ENCODE data around the gene STK31. TPM values are rescaled to one million over a fixed set of nuclear protein-coding genes. Genes with fewer than 3 reads are reported as not detected.
"Not testable (repeated sequence)": the region's sequence is repeated elsewhere in the genome, so short reads cannot be mapped to it uniquely, and the experiment has no call there.

Gene STK31
- total RNA-seq, 2 donors from 2014 or later: 1.4 to 1.6 TPM

DNA sequence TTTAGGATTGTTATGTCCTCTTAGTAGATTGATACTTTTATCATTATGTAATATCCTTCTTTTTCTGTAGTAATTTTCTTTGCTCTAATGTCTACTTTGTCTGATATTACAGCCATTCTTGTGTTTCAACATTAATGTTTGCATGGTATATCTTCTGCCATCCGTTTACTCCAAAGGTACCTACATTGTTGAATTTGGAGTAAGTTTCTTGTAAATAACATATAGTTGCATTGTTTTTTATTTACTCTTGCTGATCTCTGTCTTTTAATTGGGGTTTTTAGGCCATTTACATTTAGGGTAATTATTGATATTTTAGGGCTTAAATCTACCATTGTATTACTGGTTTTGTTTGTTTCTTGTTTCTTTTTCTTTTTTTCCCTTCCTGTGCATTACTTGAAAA is 100.1 kb downstream of the STK31 start:
- Mint-ChIP-seq H3K27ac (no peak overlapping the region), H3K4me3 (no peak overlapping the region), H3K36me3 (ENCODE audit: low read depth) (no peaks in the 10 kb centered on the region), H3K9me3 (peaks cover 29% of the 10 kb centered on the region), H3K4me1 (peaks cover 9% of the 10 kb centered on the region), H3K27me3 (ENCODE audit: insufficient read depth) (no peaks in the 10 kb centered on the region)
- TF ChIP-seq, protein P1, sequence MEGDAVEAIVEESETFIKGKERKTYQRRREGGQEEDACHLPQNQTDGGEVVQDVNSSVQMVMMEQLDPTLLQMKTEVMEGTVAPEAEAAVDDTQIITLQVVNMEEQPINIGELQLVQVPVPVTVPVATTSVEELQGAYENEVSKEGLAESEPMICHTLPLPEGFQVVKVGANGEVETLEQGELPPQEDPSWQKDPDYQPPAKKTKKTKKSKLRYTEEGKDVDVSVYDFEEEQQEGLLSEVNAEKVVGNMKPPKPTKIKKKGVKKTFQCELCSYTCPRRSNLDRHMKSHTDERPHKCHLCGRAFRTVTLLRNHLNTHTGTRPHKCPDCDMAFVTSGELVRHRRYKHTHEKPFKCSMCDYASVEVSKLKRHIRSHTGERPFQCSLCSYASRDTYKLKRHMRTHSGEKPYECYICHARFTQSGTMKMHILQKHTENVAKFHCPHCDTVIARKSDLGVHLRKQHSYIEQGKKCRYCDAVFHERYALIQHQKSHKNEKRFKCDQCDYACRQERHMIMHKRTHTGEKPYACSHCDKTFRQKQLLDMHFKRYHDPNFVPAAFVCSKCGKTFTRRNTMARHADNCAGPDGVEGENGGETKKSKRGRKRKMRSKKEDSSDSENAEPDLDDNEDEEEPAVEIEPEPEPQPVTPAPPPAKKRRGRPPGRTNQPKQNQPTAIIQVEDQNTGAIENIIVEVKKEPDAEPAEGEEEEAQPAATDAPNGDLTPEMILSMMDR (conservative IDR thresholded peaks at IDR 0.05): no peak
- Histone ChIP-seq H3K36me3 (ENCODE audit: control insufficient read depth, insufficient read depth, low read length) (no peaks in the 10 kb centered on the region), H3K27ac (ENCODE audit: low read depth, low read length) (no peak overlapping the region), H3K4me3 (ENCODE audit: low read length) (no peak overlapping the region), H3K27me3 (ENCODE audit: control insufficient read depth, insufficient read depth, low read length, poor library complexity, severe bottlenecking) (no peaks in the 10 kb centered on the region), H3K4me1 (ENCODE audit: control insufficient read depth, insufficient read depth, low read length) (no peaks in the 10 kb centered on the region), H3K9me3 (ENCODE audit: control insufficient read depth, low read length) (peaks cover 25% of the 10 kb centered on the region), H3K9ac (ENCODE audit: extremely low read depth, low read length, poor library complexity, severe bottlenecking) (no peak overlapping the region)
- WGBS, 2 experiments (ENCODE audit: insufficient coverage in 1 of 2, insufficient read length in 1 of 2): 92% methylated on average over 1 of the region's 1 CpG; no CpG with 5 or more reads in 1 of the 2 experiments
- no peak for DNase-seq

DNA sequence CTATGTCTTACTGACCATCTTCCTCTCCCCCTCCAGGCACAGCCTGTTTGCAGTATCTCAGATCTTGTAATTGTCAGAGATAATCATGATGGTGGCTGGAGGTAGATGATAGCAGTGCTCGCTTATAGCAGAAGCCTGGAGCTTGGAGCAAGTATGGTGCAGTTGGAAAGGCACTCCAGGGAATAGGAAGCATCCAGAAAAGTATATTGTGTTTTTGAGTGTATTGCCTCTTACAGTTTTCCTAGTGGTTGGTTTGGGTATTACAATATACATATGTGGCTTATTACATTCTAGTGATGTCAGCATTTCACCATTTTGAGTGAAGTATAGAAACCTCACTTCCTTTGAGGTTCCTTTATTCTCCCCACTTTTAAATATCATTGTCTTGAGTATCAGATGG is 101.5 kb downstream of the STK31 start:
- H3K9me3 ChIP-seq (ENCODE audit: control insufficient read depth, low read length): peaks cover 25% of the 10 kb centered on the region
- Mint-ChIP-seq H3K27ac (no peak overlapping the region), H3K27me3 (ENCODE audit: insufficient read depth) (no peaks in the 10 kb centered on the region), H3K36me3 (ENCODE audit: low read depth) (no peaks in the 10 kb centered on the region), H3K4me1 (peaks cover 9% of the 10 kb centered on the region), H3K4me3 (no peak overlapping the region), H3K9me3 (peaks cover 25% of the 10 kb centered on the region)
- peak overlapping the region; percentile 30 for H3K4me3 ChIP-seq (ENCODE audit: low read length)
- no peak for DNase-seq
- no peaks in the 10 kb centered on the region for H3K4me1 ChIP-seq (ENCODE audit: control insufficient read depth, insufficient read depth, low read length)
- WGBS, 2 experiments (ENCODE audit: insufficient coverage in 1 of 2, insufficient read length in 1 of 2): 80 to 96% methylated on average over 1 of the region's 1 CpG
- H3K27me3 ChIP-seq (ENCODE audit: control insufficient read depth, insufficient read depth, low read length, poor library complexity, severe bottlenecking): no peaks in the 10 kb centered on the region
- TF ChIP-seq, protein P1 (conservative IDR thresholded peaks at IDR 0.05): peak; percentile 75
- H3K27ac ChIP-seq (ENCODE audit: low read depth, low read length): no peak overlapping the region
- no peak overlapping the region for H3K9ac ChIP-seq (ENCODE audit: extremely low read depth, low read length, poor library complexity, severe bottlenecking)
- no peaks in the 10 kb centered on the region for H3K36me3 ChIP-seq (ENCODE audit: control insufficient read depth, insufficient read depth, low read length)

DNA sequence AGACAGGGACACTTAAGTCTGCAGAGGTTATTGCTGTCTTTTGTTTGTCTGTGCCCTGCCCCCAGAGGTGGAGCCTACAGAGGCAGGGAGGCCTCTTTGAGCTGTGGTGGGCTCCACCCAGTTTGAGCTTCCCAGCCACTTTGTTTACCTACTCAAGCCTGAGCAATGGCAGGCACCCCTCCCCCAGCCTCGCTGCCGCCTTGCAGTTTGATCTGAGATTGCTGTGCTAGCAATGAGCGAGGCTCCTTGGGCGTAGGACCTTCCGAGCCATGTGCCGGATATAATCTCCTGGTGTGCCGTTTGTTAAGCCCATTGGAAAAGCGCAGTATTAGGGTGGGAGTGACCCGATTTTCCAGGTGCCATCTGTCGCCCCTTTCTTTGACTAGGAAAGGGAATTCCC is 118.1 kb downstream of the STK31 start:
- H3K27me3 ChIP-seq (ENCODE audit: control insufficient read depth, insufficient read depth, low read length, poor library complexity, severe bottlenecking); H3K4me1 Mint-ChIP-seq; H3K4me1 ChIP-seq (ENCODE audit: control insufficient read depth, insufficient read depth, low read length); H3K4me3 Mint-ChIP-seq; H3K36me3 ChIP-seq (ENCODE audit: control insufficient read depth, insufficient read depth, low read length); H3K27ac ChIP-seq (ENCODE audit: low read depth, low read length); H3K27ac Mint-ChIP-seq; H3K9ac ChIP-seq (ENCODE audit: extremely low read depth, low read length, poor library complexity, severe bottlenecking); H3K4me3 ChIP-seq (ENCODE audit: low read length); H3K27me3 Mint-ChIP-seq (ENCODE audit: insufficient read depth); DNase-seq: not testable (repeated sequence)
- H3K9me3 Mint-ChIP-seq: peaks cover 71% of the 10 kb centered on the region
- peaks cover 47% of the 10 kb centered on the region for H3K9me3 ChIP-seq (ENCODE audit: control insufficient read depth, low read length)
- 98 to 100% methylated on average over 1 to 10 of the region's 10 CpGs for WGBS, 2 experiments (ENCODE audit: insufficient coverage in 1 of 2, insufficient read length in 1 of 2)
- peaks cover 22% of the 10 kb centered on the region for H3K36me3 Mint-ChIP-seq (ENCODE audit: low read depth)

DNA sequence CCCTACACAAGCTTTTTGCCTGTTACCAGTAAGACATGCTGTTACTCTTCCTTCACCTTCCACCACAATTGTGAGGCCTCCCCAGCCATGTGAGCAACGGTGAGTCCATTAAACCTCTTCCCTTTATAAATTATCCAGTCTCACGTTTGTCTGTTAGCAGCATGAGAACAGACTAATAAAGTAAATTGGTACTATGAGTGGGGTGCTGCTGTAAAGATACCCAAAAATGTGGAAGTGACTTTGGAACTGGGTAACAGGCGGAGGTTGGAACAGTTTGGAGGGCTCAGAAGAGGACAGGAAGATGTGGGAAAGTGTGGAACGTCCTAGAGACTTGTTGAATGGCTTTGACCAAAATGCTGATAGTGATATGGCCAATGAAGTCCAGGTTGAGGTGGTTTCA is 122.7 kb downstream of the STK31 start:
- H3K4me3 ChIP-seq (ENCODE audit: low read length): peak overlapping the region; percentile 45
- H3K27ac ChIP-seq (ENCODE audit: low read depth, low read length); DNase-seq; H3K36me3 ChIP-seq (ENCODE audit: control insufficient read depth, insufficient read depth, low read length); H3K4me1 ChIP-seq (ENCODE audit: control insufficient read depth, insufficient read depth, low read length); H3K27me3 Mint-ChIP-seq (ENCODE audit: insufficient read depth); H3K27ac Mint-ChIP-seq; H3K9ac ChIP-seq (ENCODE audit: extremely low read depth, low read length, poor library complexity, severe bottlenecking); H3K4me1 Mint-ChIP-seq; H3K27me3 ChIP-seq (ENCODE audit: control insufficient read depth, insufficient read depth, low read length, poor library complexity, severe bottlenecking); H3K4me3 Mint-ChIP-seq: not testable (repeated sequence)
- Mint-ChIP-seq H3K9me3 (peaks cover 94% of the 10 kb centered on the region), H3K36me3 (ENCODE audit: low read depth) (peaks cover 32% of the 10 kb centered on the region)
- 84 to 96% methylated on average over 2 to 4 of the region's 4 CpGs for WGBS, 2 experiments (ENCODE audit: insufficient coverage in 1 of 2, insufficient read length in 1 of 2)
- H3K9me3 ChIP-seq (ENCODE audit: control insufficient read depth, low read length): peaks cover 94% of the 10 kb centered on the region
